ENCODE data around the gene PTPRH.
"Not testable (repeated sequence)": the region's sequence is repeated elsewhere in the genome, so short reads cannot be mapped to it uniquely, and the experiment has no call there.

The PTPRH gene

GRCh38 chr19:55179606-55180484, 29.5 kb downstream of the PTPRH start, which contains the start of gene SYT5:
Gene SYT5 (minus strand): TSS chr19:55180289. CDS start chr19:55179041, 1,248 bp downstream.
- DNase-seq (ENCODE audit: low read depth), result no peak

- peak; percentile 61 for DNase-seq (ENCODE audit: low read depth)
These were observed 30.3 kb downstream of the PTPRH start for GRCh38 chr19:55178781-55179599.

- DNase-seq (ENCODE audit: low read depth), result no peak
These were observed 33.2 kb downstream of the PTPRH start for GRCh38 chr19:55176076-55176475.

GRCh38 chr19:55175117-55175867, 34.0 kb downstream of the PTPRH start:
- DNase-seq (ENCODE audit: low read depth), result no peak

GRCh38 chr19:55174425-55175116, 34.7 kb downstream of the PTPRH start:
- DNase-seq (ENCODE audit: low read depth), result no peak

GRCh38 chr19:55173714-55174409, 35.4 kb downstream of the PTPRH start:
- DNase-seq (ENCODE audit: low read depth), result peak; percentile 45

GRCh38 chr19:55173186-55173713, 36.1 kb downstream of the PTPRH start:
- no peak for DNase-seq (ENCODE audit: low read depth)

- DNase-seq (ENCODE audit: low read depth), result no peak
These were observed 36.6 kb downstream of the PTPRH start for GRCh38 chr19:55172741-55173140.

- DNase-seq (ENCODE audit: low read depth), result not testable (repeated sequence)
These were observed 37.0 kb downstream of the PTPRH start for GRCh38 chr19:55172318-55172717.

- DNase-seq (ENCODE audit: low read depth), result no peak
These were observed 37.9 kb downstream of the PTPRH start for GRCh38 chr19:55171440-55171839.

GRCh38 chr19:55169136-55169535, 40.2 kb downstream of the PTPRH start:
- DNase-seq (ENCODE audit: low read depth), result no peak

- peak; percentile 96 for DNase-seq (ENCODE audit: low read depth)
These were observed 42.6 kb downstream of the PTPRH start, which contains the start of gene DNAAF3 for GRCh38 chr19:55166530-55167268. Gene DNAAF3 (minus strand): TSS chr19:55166613. CDS start chr19:55166413, 200 bp downstream.

GRCh38 chr19:55165952-55166529, 43.3 kb downstream of the PTPRH start:
- peak; percentile 59 for DNase-seq (ENCODE audit: low read depth)

GRCh38 chr19:55161571-55162322, 47.6 kb downstream of the PTPRH start:
- DNase-seq (ENCODE audit: low read depth), result no peak

- DNase-seq (ENCODE audit: low read depth), result no peak
These were observed 48.3 kb downstream of the PTPRH start for GRCh38 chr19:55160986-55161365.

GRCh38 chr19:55160128-55160985, 48.9 kb downstream of the PTPRH start:
- peak; percentile 78 for DNase-seq (ENCODE audit: low read depth)

GRCh38 chr19:55158848-55159749, 50.2 kb downstream of the PTPRH start:
- DNase-seq (ENCODE audit: low read depth), result peak; percentile 38

All from fibroblast of the conjunctiva (primary cell).